Tibial nerve (tissue), 4 donors: ENCODE results near the gene AFAP1. TPM values are rescaled to one million over a fixed set of nuclear protein-coding genes. Genes with fewer than 3 reads are reported as not detected.

Source experiments
- DNase-seq, 2 donors: peaks; one replicate each; pipeline ENCODE4 v3.0.0-alpha.2; 2019; ENCODE audit warnings: low spot score in 2 of 2
- H3K27ac ChIP-seq, 4 donors: fragments of 200-600 bp; sonication (generic) in 3 of 4; one replicate each; pipeline ENCODE4 v1.5.1; 2017 to 2019; ENCODE audit warnings: mild to moderate bottlenecking in 1 of 4
- H3K27me3 ChIP-seq, 2 donors: fragments of 200-600 bp; sonication (generic) in 1 of 2; one replicate each; pipeline versions ENCODE4 v1.5.1 to v1.6.0; 2017 to 2019
- H3K36me3 ChIP-seq, 3 donors: fragments of 200-600 bp; sonication (generic); one replicate each; pipeline ENCODE4 v1.5.1; 2018 to 2019
- H3K4me1 ChIP-seq, 4 donors: fragments of 200-600 bp; sonication (generic) in 3 of 4; one replicate each; pipeline ENCODE4 v1.5.1; 2017 to 2019
- H3K4me3 ChIP-seq, 4 donors: fragments of 200-600 bp; sonication (generic) in 3 of 4; one replicate each; pipeline ENCODE4 v1.5.1; 2017 to 2019; ENCODE audit warnings: mild to moderate bottlenecking in 1 of 4, moderate library complexity in 1 of 4
- H3K9me3 ChIP-seq, 4 donors: fragments of 200-600 bp; sonication (generic) in 3 of 4; one replicate each; pipeline ENCODE4 v1.5.1; 2017 to 2019
- CTCF ChIP-seq, 5 experiments: fragments of 200-600 bp in 3 of 5; fragments of 450-650 bp in 2 of 5; sonication (generic) in 3 of 5; IDR thresholded peaks; one replicate each; pipeline ENCODE4 v1.5.1; 2016 to 2019; ENCODE audit warnings: antibody characterized with exemption in 5 of 5, mild to moderate bottlenecking in 3 of 5, moderate library complexity in 2 of 5
- EP300 ChIP-seq, 2 donors: sonication (generic); formaldehyde crosslinking; IDR thresholded peaks; one replicate each; pipeline ENCODE4 v1.6.1; 2017; ENCODE audit warnings: antibody characterized with exemption in 2 of 2, mild to moderate bottlenecking in 1 of 2
- POLR2A ChIP-seq, 2 donors: fragments of 450-650 bp; IDR thresholded peaks; one replicate each; pipeline ENCODE4 v1.6.1; 2017; ENCODE audit warnings: antibody characterized with exemption in 2 of 2, mild to moderate bottlenecking in 2 of 2, moderate library complexity in 2 of 2
- WGBS, 2 donors: methylation state at CpG; one replicate each; pipeline ENCODE4 v1.1.5; 2018; 5-methylcytosine and 5-hydroxymethylcytosine counted together
- total RNA-seq, 4 donors: library from RNA; depleted of rRNA; stranded (reverse); fragments of >200 nt; gene quantifications; one replicate each; pipeline ENCODE4 v1.1.0, GENCODE V29; 2016

The AFAP1 gene
- total RNA-seq, 4 donors from 2014 or later, result 23.2 to 34.9 (median 32.1) TPM

GRCh38 chr4:7746351-7747061, 193.2 kb downstream of the AFAP1 start:
- DNase-seq, result no peak
- Histone ChIP-seq H3K4me3 (no peak overlapping the region), H3K9me3 (no peaks in the 10 kb centered on the region), H3K36me3 (peaks cover 0 to 1% (median 0%) of the 10 kb centered on the region in 3 donors), H3K4me1 (peaks cover 0 to 17% (median 0%) of the 10 kb centered on the region in 4 donors), H3K27me3 (no peaks in the 10 kb centered on the region), H3K27ac (no peak overlapping the region)
- no peak for TF ChIP-seq EP300 (IDR thresholded peaks at IDR 0.05)
- TF ChIP-seq POLR2A (IDR thresholded peaks at IDR 0.05), result no peak
- no peak for TF ChIP-seq CTCF (IDR thresholded peaks at IDR 0.05)
- WGBS, 2 donors, result 85 to 88% methylated on average over 20 of the region's 20 CpGs

GRCh38 chr4:7745301-7745885, 194.3 kb downstream of the AFAP1 start:
- DNase-seq, result no peak
- H3K27me3 ChIP-seq, result no peaks in the 10 kb centered on the region
- no peak overlapping the region for H3K4me3 ChIP-seq
- peaks cover 0 to 9% (median 0%) of the 10 kb centered on the region in 4 donors for H3K4me1 ChIP-seq
- no peak overlapping the region for H3K27ac ChIP-seq
- WGBS, 2 donors, result 74 to 80% methylated on average over 15 of the region's 15 CpGs
- peaks cover 0 to 12% (median 0%) of the 10 kb centered on the region in 3 donors for H3K36me3 ChIP-seq
- H3K9me3 ChIP-seq, result no peaks in the 10 kb centered on the region
- TF ChIP-seq POLR2A (IDR thresholded peaks at IDR 0.05) (no peak), EP300 (IDR thresholded peaks at IDR 0.05) (no peak), CTCF (IDR thresholded peaks at IDR 0.05) (no peak)

DNA sequence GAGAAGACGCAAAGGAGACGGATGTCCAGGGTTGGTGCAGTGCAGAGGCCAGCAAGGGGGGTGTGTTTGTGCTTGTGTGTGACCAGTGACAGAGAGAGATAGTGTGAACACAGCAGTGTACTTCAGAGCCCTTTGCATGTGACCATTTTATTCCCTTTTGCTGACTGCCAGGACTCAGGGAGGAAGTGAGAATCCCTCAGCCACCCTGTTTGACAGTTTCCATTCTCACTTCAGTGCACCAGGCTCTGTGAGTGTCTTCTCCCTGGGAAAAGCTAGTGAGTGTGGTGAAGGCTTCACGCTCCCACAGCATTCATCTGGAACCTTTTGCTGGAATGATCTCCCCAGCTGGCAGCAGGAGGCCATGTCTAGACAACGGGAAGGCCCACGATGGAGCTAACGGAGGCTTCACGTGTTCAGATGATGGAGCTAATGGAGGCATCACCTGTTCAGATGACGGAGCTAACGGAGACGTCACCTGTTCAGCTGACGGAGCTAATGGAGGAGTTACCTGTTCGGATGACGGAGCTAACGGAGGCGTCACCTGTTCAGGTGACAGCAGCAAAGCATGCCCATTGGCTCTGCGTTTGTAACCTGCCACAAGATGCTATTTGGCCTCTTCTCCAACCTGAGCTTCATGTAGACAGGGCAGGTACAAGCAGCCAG, 195.4 kb downstream of the AFAP1 start:
- Histone ChIP-seq H3K4me3 (no peak overlapping the region), H3K4me1 (peaks cover 0 to 9% (median 0%) of the 10 kb centered on the region in 4 donors), H3K36me3 (peaks cover 0 to 24% (median 0%) of the 10 kb centered on the region in 3 donors), H3K27ac (peak overlapping the region in 1 of 4 donors; percentile 44), H3K27me3 (no peaks in the 10 kb centered on the region), H3K9me3 (no peaks in the 10 kb centered on the region)
- no peak for TF ChIP-seq CTCF (IDR thresholded peaks at IDR 0.05)
- TF ChIP-seq POLR2A (IDR thresholded peaks at IDR 0.05), result no peak
- TF ChIP-seq EP300 (IDR thresholded peaks at IDR 0.05), result peak in 1 of 2 donors; percentile 26
- WGBS, 2 donors, result 79 to 91% methylated on average over 16 of the region's 16 CpGs
- no peak for DNase-seq

DNA sequence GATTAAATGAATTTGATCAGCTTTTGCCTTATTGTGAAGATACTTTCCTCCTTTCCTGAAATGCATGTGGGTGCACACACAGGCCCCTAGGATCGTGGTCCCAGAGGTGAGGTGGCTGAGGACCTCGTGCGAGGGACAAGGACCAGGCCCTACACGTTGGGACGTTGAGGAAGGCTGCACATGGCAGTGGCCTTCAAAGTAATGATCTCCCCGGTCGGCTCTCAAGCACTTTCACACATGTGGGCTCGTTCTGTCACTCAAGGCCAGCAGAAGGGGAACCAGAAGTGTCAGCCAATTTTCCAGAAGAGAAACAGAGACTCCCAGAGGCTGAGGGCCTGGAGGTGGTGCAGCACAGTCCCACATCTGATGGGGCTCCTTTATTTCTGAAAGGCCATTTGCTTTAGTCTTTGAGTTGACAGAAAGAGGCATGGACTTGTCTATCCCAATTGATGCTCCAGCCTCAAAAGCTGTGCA, 196.8 kb downstream of the AFAP1 start:
- Histone ChIP-seq H3K27ac (no peak overlapping the region), H3K4me1 (peaks cover 0 to 9% (median 0%) of the 10 kb centered on the region in 4 donors)
- no peak for DNase-seq

More for the DNA sequence above, 196.8 kb downstream of the AFAP1 start:
- TF ChIP-seq EP300 (IDR thresholded peaks at IDR 0.05) (no peak), CTCF (IDR thresholded peaks at IDR 0.05) (no peak), POLR2A (IDR thresholded peaks at IDR 0.05) (no peak)
- no peaks in the 10 kb centered on the region for H3K27me3 ChIP-seq
- no peak overlapping the region for H3K4me3 ChIP-seq
- peaks cover 0 to 2% (median 0%) of the 10 kb centered on the region in 4 donors for H3K9me3 ChIP-seq
- H3K36me3 ChIP-seq, result peaks cover 0 to 38% (median 0%) of the 10 kb centered on the region in 3 donors
- WGBS, 2 donors, result 74 to 86% methylated on average over 4 to 8 of the region's 8 CpGs
